PC-9 (cell line): ENCODE results near the gene CD226. TPM values are rescaled to one million over a fixed set of nuclear protein-coding genes. Genes with fewer than 3 reads are reported as not detected.

Experiments
- BruUV-seq: library from RNA; stranded (reverse); fragments of 400-500 nt; replicated peaks from 2 replicates; lab custom pipeline; 2021; lab: Mats Ljungman, UMichigan
- CTCF ChIA-PET: fragments of 300-600 bp; sonication (Branson Sonifier 250); formaldehyde crosslinking; loops from one replicate; lab custom pipeline; 2022; ENCODE audit warnings: antibody characterized with exemption; lab: Charles Lee
- POLR2A ChIA-PET: fragments of 300-600 bp; sonication (Branson Sonifier 250); formaldehyde crosslinking; loops from one replicate; lab custom pipeline; 2022; ENCODE audit warnings: antibody characterized with exemption; ENCODE audit not compliant: unreplicated experiment; lab: Charles Lee
- DNase-seq, 2 experiments: peaks; one replicate each; pipeline versions ENCODE4 v3.0.0 to v3.0.0-alpha.2; 2015 to 2022; ENCODE audit warnings: mixed read lengths in 1 of 2
- H2AFZ ChIP-seq: fragments of 200-600 bp; sonication (generic); 2 replicates; pipeline ENCODE4 v1.8.1; 2017; ENCODE audit warnings: antibody characterized with exemption
- H3F3A ChIP-seq: fragments of 200-600 bp; sonication (generic); 2 replicates; pipeline ENCODE4 v1.8.1; 2017; ENCODE audit warnings: antibody characterized with exemption, mild to moderate bottlenecking, low read depth; ENCODE audit not compliant: insufficient read depth
- H3K27ac ChIP-seq: fragments of 200-600 bp; sonication (generic); 2 replicates; pipeline ENCODE4 v1.6.1; 2016; ENCODE audit warnings: mixed run types
- H3K27me3 ChIP-seq: fragments of 200-600 bp; sonication (generic); 2 replicates; pipeline ENCODE4 v1.6.1; 2016; ENCODE audit warnings: low read depth, mixed run types; ENCODE audit not compliant: insufficient read depth
- H3K36me3 ChIP-seq: fragments of 200-600 bp; sonication (generic); 2 replicates; pipeline ENCODE4 v1.6.1; 2016; ENCODE audit warnings: low read depth, mixed run types
- H3K4me1 ChIP-seq: fragments of 200-600 bp; sonication (generic); replicated peaks from 2 replicates; pipeline ENCODE4 v1.6.1; 2016; ENCODE audit warnings: mixed run types; ENCODE audit not compliant: insufficient read depth
- H3K4me2 ChIP-seq: fragments of 200-600 bp; sonication (generic); 2 replicates; pipeline ENCODE4 v1.6.1; 2017; ENCODE audit warnings: mixed run types
- H3K4me3 ChIP-seq: fragments of 200-600 bp; sonication (generic); 2 replicates; pipeline ENCODE4 v1.6.1; 2016; ENCODE audit warnings: mixed run types
- H3K79me2 ChIP-seq: fragments of 200-600 bp; sonication (generic); 2 replicates; pipeline ENCODE4 v1.6.1; 2017; ENCODE audit warnings: low read depth, mixed run types
- H3K9me2 ChIP-seq: fragments of 200-600 bp; sonication (generic); 2 replicates; pipeline ENCODE4 v1.8.1; 2017; ENCODE audit warnings: mild to moderate bottlenecking; ENCODE audit not compliant: insufficient read depth
- H3K9me3 ChIP-seq: fragments of 200-600 bp; sonication (generic); 2 replicates; pipeline ENCODE4 v1.8.1; 2016; ENCODE audit warnings: low read depth; ENCODE audit not compliant: insufficient read depth
- H4K20me1 ChIP-seq: fragments of 200-600 bp; sonication (generic); 2 replicates; pipeline ENCODE4 v1.8.1; 2017; ENCODE audit not compliant: insufficient read depth
- EZH2 ChIP-seq: fragments of 200-600 bp; sonication (generic); IDR thresholded peaks from 2 replicates; pipeline ENCODE4 v1.8.0; 2017; ENCODE audit warnings: antibody characterized with exemption, low read depth
- intact Hi-C: fragments of 100-400 bp; cut with micrococcal nuclease; formaldehyde crosslinking; loops from one replicate; pipeline ENCODE4 v1.10.0; 2022; ENCODE audit not compliant: unreplicated experiment
- total RNA-seq: library from RNA; stranded (reverse); gene quantifications from 2 replicates; pipeline ENCODE4 v1.2.3, GENCODE V29; 2021
- TF ChIP-seq, protein P1 (sequence below): fragments of 200-600 bp; sonication (generic); conservative IDR thresholded peaks from 2 replicates; pipeline ENCODE4 v1.6.1; 2017; ENCODE audit warnings: mixed run types, antibody characterized with exemption, mild to moderate bottlenecking, moderate library complexity

The CD226 gene
- total RNA-seq, 1 experiment from 2014 or later, result 0.13 TPM

DNA sequence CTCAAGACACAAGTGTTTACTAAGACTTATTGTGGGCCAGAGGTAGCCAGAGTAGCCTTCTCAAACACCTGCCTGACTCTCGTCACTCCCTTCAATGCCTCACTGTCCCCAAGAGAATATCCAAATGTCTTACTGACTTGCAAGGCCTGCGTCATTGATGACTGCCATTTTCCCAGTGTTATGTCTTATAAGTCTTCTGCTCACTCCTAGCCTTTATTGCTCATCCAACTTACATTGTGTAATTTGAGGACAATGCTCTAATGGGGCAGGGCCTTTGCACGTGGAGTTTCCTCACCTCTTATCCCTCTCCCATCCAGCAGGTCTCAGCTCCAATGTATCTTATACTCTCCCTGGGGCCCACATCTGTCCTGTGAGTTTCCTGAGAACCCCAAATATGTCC is 10.1 kb upstream of the CD226 start:
- Histone ChIP-seq H3K36me3 (no peaks in the 10 kb centered on the region), H3K4me1 (no peaks in the 10 kb centered on the region), H3K79me2 (no peaks in the 10 kb centered on the region), H4K20me1 (no peaks in the 10 kb centered on the region), H3K27me3 (no peaks in the 10 kb centered on the region), H3K4me3 (no peak overlapping the region), H3K4me2 (no peak overlapping the region), H3K9me2 (no peaks in the 10 kb centered on the region), H3K9me3 (no peaks in the 10 kb centered on the region), H2AFZ (no peak overlapping the region), H3K27ac (no peak overlapping the region), H3F3A (no peaks in the 10 kb centered on the region)
- BruUV-seq, result no TSS peak
- ChIA-PET CTCF (no interaction called here), POLR2A (no interaction called here)
- no peak for TF ChIP-seq EZH2
- TF ChIP-seq, protein P1, sequence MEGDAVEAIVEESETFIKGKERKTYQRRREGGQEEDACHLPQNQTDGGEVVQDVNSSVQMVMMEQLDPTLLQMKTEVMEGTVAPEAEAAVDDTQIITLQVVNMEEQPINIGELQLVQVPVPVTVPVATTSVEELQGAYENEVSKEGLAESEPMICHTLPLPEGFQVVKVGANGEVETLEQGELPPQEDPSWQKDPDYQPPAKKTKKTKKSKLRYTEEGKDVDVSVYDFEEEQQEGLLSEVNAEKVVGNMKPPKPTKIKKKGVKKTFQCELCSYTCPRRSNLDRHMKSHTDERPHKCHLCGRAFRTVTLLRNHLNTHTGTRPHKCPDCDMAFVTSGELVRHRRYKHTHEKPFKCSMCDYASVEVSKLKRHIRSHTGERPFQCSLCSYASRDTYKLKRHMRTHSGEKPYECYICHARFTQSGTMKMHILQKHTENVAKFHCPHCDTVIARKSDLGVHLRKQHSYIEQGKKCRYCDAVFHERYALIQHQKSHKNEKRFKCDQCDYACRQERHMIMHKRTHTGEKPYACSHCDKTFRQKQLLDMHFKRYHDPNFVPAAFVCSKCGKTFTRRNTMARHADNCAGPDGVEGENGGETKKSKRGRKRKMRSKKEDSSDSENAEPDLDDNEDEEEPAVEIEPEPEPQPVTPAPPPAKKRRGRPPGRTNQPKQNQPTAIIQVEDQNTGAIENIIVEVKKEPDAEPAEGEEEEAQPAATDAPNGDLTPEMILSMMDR, result no peak
- DNase-seq, result no peak
- intact Hi-C loops, result no loop called here

DNA sequence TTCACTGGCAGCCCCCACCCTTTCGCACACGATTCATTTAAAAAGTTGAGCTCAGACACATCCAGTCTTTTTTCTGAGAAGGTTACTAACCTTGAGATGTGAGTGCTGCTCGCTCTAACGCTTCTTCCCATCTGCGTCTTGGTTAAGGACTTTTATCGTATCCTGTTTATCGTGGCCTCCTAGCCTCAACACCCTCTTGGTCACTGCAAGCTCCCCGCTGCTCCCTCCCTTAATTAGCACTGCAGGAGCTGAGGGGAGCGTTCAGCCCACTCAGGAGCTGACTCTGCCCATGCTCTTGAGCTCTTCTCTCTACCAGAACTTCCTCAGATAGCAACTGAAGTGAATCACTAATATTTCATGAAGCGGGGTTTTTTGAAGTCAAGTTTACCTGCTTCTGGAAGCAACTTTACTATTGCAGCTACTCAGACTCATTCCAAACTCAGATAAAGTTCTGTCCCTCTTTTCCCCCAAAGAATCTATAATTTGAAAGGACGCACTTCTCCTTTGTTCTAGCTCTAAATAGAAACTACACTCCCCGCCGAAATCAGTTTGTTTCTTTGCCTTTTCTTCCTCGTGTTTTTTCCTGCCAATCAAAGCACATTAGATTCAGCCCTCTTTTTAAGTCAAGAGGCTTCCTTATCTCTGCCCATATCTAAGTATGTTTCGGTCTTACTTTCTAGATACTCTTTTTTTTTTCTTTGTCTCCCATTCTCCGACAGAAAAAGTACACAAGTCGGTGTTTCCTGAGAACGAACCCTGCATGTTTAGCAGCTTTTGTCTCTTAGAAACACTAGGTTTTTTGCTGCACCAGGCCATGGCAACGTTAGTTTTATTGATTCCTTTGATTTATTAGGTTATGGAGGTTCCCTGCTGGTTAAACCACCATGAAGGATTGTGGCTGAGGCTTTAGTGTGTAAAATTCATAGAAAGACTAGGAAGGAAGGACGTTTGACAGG is 9.3 kb upstream of the CD226 start:
- Histone ChIP-seq H3K36me3 (no peaks in the 10 kb centered on the region), H3K9me3 (no peaks in the 10 kb centered on the region), H3K4me3 (no peak overlapping the region), H4K20me1 (no peaks in the 10 kb centered on the region), H3K9me2 (no peaks in the 10 kb centered on the region), H3K4me1 (no peaks in the 10 kb centered on the region), H3F3A (no peaks in the 10 kb centered on the region), H3K27me3 (no peaks in the 10 kb centered on the region), H2AFZ (no peak overlapping the region), H3K4me2 (no peak overlapping the region), H3K27ac (no peak overlapping the region), H3K79me2 (no peaks in the 10 kb centered on the region)
- no peak for DNase-seq
- CTCF ChIA-PET, result no interaction called here
- POLR2A ChIA-PET, result no interaction called here
- TF ChIP-seq, protein P1, result no peak
- no peak for TF ChIP-seq EZH2
- intact Hi-C loops, result no loop called here
- BruUV-seq, result no TSS peak

DNA sequence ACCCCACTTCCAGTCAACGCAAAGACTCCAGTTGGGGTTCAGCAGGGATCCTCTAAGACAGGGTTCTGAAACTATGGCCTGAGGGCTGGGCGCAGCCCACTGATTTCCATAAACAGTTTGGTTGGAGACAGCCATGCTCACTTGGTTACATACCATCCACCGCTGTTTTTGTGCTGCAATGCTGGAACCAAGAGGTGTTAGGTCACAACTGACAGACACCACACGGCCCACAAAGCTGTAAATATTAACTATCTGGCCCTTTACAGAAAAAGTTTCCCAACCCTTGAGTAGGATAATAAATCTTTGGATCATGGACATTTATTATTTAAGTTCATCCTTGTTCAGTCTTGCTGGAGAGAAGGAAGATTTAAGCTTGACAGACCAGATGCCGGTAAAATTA is 8.4 kb upstream of the CD226 start:
- Histone ChIP-seq H3K4me2 (no peak overlapping the region), H3K27me3 (no peaks in the 10 kb centered on the region), H3K4me3 (no peak overlapping the region), H2AFZ (no peak overlapping the region), H3K9me3 (no peaks in the 10 kb centered on the region), H3K79me2 (no peaks in the 10 kb centered on the region), H3K27ac (no peak overlapping the region), H3K4me1 (no peaks in the 10 kb centered on the region), H3K36me3 (no peaks in the 10 kb centered on the region), H3K9me2 (no peaks in the 10 kb centered on the region), H3F3A (no peaks in the 10 kb centered on the region), H4K20me1 (no peaks in the 10 kb centered on the region)
- BruUV-seq, result no TSS peak
- CTCF ChIA-PET, result no interaction called here
- intact Hi-C loops, result no loop called here
- POLR2A ChIA-PET, result no interaction called here
- TF ChIP-seq, protein P1, result no peak
- TF ChIP-seq EZH2, result no peak
- DNase-seq, result no peak
